ENCODE results near the gene DNAJB8.

DNAJB8 gene

GRCh38 chr3:128468285-128468790 is 1.6 kb upstream of the DNAJB8 start:
- no peak for TF ChIP-seq CTCF (conservative IDR thresholded peaks at IDR 0.05; ENCODE audit: low read depth, low read length)
- no peak for DNase-seq (ENCODE audit: low read depth)
- H3K4me3 ChIP-seq (ENCODE audit: low read depth, low read length): no peak overlapping the region

- no peak overlapping the region for H3K4me3 ChIP-seq (ENCODE audit: low read depth, low read length)
- no peak for DNase-seq (ENCODE audit: low read depth)
- TF ChIP-seq CTCF (conservative IDR thresholded peaks at IDR 0.05; ENCODE audit: low read depth, low read length): no peak
These were observed 2.0 kb downstream of the DNAJB8 start for GRCh38 chr3:128464702-128465101.

- peak; percentile 14 for TF ChIP-seq CTCF (conservative IDR thresholded peaks at IDR 0.05; ENCODE audit: low read depth, low read length)
- DNase-seq (ENCODE audit: low read depth): no peak
- no peak overlapping the region for H3K4me3 ChIP-seq (ENCODE audit: low read depth, low read length)
These were observed 2.5 kb downstream of the DNAJB8 start for GRCh38 chr3:128464188-128464587.

- TF ChIP-seq CTCF (conservative IDR thresholded peaks at IDR 0.05; ENCODE audit: low read depth, low read length): no peak
- no peak overlapping the region for H3K4me3 ChIP-seq (ENCODE audit: low read depth, low read length)
- DNase-seq (ENCODE audit: low read depth): no peak
These were observed 2.9 kb downstream of the DNAJB8 start for GRCh38 chr3:128463771-128464170.

- no peak for DNase-seq (ENCODE audit: low read depth)
- H3K4me3 ChIP-seq (ENCODE audit: low read depth, low read length): no peak overlapping the region
- TF ChIP-seq CTCF (conservative IDR thresholded peaks at IDR 0.05; ENCODE audit: low read depth, low read length): no peak
These were observed 3.3 kb downstream of the DNAJB8 start for GRCh38 chr3:128463354-128463753.

GRCh38 chr3:128462931-128463330 is 3.8 kb downstream of the DNAJB8 start:
- no peak for DNase-seq (ENCODE audit: low read depth)
- no peak overlapping the region for H3K4me3 ChIP-seq (ENCODE audit: low read depth, low read length)
- TF ChIP-seq CTCF (conservative IDR thresholded peaks at IDR 0.05; ENCODE audit: low read depth, low read length): no peak

GRCh38 chr3:128462341-128462910 is 4.3 kb downstream of the DNAJB8 start:
- no peak for TF ChIP-seq CTCF (conservative IDR thresholded peaks at IDR 0.05; ENCODE audit: low read depth, low read length)
- H3K4me3 ChIP-seq (ENCODE audit: low read depth, low read length): no peak overlapping the region
- DNase-seq (ENCODE audit: low read depth): no peak
